Gastroesophageal sphincter (tissue), 3 donors: ENCODE measurements around the gene KPNA6.

ENCODE experiments used
- POLR2A ChIP-seq, 2 donors: fragments of 450-650 bp; IDR thresholded peaks; one replicate each; pipeline ENCODE4 v1.6.1; 2017; ENCODE audit warnings: antibody characterized with exemption in 2 of 2, mild to moderate bottlenecking in 2 of 2, moderate library complexity in 1 of 2
- POLR2AphosphoS5 ChIP-seq: sonication (generic); formaldehyde crosslinking; IDR thresholded peaks from one replicate; pipeline ENCODE4 v1.6.1; 2017; ENCODE audit warnings: antibody characterized with exemption
- TF ChIP-seq, protein P1 (sequence below), 4 experiments: fragments of 200-600 bp in 2 of 4; fragments of 450-650 bp in 2 of 4; sonication (generic) in 1 of 4; IDR thresholded peaks; one replicate each; pipeline ENCODE4 v1.5.1; 2017 to 2019; ENCODE audit warnings: antibody characterized with exemption in 4 of 4, mild to moderate bottlenecking in 2 of 4, moderate library complexity in 2 of 4

DNA sequence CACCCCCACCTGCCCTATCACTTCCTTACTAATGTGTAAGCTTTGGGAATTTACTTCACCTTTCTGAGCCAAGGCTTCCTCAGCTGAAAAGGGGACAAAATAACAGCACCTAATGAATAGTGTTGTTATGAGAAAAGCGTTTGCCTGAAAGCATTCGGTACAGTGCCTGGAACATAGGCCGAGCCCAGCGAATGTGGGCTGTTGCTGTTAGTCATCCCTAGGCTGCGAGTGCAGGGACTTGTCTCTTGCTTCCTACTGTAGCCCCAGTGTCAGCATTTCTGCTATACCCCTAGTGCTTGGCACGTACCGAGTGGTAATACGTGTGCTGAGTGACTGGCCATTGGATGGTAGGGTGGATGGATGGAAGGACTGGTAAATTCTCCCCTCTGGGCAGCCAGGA is 16.7 kb upstream of the KPNA6 start:
- TF ChIP-seq, protein P1, sequence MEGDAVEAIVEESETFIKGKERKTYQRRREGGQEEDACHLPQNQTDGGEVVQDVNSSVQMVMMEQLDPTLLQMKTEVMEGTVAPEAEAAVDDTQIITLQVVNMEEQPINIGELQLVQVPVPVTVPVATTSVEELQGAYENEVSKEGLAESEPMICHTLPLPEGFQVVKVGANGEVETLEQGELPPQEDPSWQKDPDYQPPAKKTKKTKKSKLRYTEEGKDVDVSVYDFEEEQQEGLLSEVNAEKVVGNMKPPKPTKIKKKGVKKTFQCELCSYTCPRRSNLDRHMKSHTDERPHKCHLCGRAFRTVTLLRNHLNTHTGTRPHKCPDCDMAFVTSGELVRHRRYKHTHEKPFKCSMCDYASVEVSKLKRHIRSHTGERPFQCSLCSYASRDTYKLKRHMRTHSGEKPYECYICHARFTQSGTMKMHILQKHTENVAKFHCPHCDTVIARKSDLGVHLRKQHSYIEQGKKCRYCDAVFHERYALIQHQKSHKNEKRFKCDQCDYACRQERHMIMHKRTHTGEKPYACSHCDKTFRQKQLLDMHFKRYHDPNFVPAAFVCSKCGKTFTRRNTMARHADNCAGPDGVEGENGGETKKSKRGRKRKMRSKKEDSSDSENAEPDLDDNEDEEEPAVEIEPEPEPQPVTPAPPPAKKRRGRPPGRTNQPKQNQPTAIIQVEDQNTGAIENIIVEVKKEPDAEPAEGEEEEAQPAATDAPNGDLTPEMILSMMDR (IDR thresholded peaks at IDR 0.05) = no peak
- no peak for TF ChIP-seq POLR2A (IDR thresholded peaks at IDR 0.05)
- no peak for TF ChIP-seq POLR2AphosphoS5
